ENCODE measurements around the gene ETS1.
A peak's percentile ranks its signal among the peaks of the same experiment; 100 is the strongest.

The ETS1 gene

DNA sequence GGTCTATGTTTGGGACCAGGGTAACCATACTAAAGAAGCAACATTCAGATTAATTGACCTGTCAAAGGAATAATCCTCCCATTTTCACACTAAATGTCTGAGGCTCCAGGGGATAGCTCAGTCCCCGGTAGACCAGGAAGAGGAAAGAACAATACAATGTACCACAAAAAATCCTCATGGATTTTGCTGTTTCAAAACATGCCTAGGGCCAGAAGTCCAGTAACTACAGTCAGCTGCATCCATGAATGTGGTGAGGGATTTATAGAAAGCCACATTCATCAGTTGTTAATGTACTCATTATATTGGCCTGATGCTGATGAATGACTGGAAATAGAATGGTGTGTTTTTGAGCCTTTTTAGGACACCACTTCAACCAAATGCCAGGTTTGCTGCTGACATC, 6.9 kb upstream of the ETS1 start:
- no peak for DNase-seq (ENCODE audit: low spot score)

GRCh38 chr11:128593281-128593680, 5.9 kb upstream of the ETS1 start:
- no peak for DNase-seq (ENCODE audit: low spot score)

GRCh38 chr11:128592454-128592853, 5.1 kb upstream of the ETS1 start:
- DNase-seq (ENCODE audit: low spot score), result no peak

DNA sequence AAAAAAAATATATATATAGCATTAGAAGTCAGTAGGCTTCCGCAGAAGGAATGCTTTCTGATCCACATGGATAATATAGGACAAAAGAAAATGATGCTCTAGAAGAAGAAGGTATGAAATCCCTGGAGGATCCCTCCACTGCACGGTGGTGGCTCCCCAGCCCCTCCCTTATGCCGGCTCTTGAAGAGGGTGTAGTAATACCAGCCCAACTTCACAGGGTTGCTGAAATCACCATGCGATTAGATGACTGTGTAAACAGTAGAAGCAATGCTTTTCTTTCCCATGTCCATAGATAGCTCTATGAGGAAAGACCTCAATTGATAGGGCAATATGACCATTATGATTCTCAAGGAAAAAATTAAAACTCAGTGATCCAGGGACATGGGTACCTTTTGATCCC, 3.2 kb upstream of the ETS1 start:
- no peak for DNase-seq (ENCODE audit: low spot score)

- DNase-seq (ENCODE audit: low spot score), result no peak
These were observed 2.6 kb upstream of the ETS1 start for GRCh38 chr11:128589998-128590397.

DNA sequence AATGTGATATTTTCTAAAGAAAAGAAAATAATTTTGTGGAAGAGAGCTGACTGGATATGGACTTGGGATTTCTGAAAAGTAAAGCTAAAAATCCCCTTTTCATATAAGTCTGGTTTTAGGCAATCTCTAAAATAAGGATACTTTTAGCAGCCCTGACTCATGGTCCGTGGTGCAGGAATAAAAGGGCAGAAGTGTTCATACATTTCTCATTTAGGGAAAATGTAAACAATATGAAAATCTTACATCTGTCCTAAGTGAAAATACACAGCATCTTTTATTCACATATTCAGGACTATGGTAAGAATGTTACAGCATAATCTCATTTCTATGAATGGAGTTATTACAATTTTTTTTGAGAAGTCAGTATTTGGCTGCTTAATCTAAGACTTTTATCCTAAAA, 735 bp upstream of the ETS1 start:
- no peak for DNase-seq (ENCODE audit: low spot score)

DNA sequence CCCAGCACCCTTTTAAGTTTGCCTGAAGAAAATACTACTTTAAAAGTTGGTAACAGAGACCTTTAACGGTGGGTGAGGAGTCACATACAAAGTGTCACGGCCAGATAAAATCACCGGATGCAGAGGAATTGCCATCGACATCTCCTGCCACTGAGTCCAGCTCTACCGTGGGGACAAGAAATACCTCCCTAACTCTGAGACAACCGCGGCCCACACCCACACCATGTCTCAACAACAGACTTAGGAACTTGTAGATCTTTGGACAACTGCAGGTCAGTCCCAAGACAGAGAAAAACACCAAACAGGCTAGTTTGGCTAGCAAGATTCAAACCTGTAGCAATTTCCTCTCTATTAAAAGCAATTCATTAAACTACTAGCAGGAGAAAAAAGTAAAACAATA, 669 bp downstream of the ETS1 start:
- DNase-seq (ENCODE audit: low spot score), result no peak

- DNase-seq (ENCODE audit: low spot score), result no peak
These were observed 1.7 kb downstream of the ETS1 start for GRCh38 chr11:128585498-128586238.

- DNase-seq (ENCODE audit: low spot score), result no peak
These were observed 3.1 kb downstream of the ETS1 start for GRCh38 chr11:128584253-128584652.

DNA sequence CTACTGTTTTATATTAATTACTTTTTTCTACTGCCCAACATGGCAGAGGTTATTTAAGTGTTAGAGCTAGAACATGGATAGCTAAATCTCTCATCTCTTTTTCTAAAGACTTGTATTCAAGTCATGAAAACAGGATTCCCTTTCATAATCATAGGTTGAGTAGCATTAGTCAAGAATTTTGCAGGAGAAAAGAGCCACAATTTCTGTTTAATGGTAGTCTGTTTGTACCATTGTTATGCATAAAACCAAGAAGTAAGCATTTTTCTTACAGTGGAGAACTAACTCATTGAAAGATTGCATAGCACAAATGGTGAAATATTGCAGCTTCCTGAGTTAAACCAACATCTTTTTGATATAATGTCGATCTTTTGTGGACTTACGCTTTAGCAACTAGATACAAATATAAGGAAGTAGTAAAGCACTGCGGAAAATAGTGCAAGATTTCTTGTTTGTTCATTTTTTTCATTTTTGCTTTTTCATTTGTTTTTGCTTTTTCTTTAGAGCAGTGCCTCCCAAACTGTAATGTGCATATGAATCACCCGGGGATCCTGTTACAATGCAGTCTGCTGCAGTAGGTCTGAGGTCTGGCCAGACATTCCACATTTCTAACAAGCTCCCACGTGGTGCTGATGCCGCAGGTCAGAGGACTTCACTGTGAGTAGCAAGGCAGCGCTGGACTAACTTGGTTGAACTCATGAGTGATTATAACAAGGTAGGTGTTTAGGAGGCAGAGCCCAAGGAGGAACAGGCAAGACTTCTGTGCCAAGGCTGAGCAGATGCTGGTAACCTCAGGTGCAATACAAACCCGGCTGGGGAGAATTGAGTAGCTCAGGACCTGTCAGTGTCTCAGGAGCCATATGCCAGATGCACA, 4.6 kb downstream of the ETS1 start:
- DNase-seq (ENCODE audit: low spot score), result no peak

GRCh38 chr11:128581561-128582272, 5.6 kb downstream of the ETS1 start:
- no peak for DNase-seq (ENCODE audit: low spot score)

DNA sequence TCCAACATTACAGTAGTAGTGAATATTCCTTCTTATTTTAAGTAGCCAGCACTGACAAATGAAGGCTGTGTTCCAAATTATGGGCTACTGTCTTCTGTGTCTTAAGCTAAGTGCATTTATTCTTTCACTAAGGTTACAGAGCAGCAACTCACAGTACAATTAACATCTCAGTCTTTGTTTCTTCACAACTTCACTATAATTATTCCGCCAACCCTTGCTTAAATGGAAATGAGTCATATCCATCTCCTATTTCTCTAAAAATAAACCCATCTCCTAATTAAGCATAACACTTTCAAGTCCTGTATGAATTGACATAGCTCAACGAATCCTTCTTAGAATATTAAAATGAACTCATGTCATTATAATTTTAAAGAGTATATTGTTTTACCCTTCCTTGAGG, 6.7 kb downstream of the ETS1 start:
- DNase-seq (ENCODE audit: low spot score), result no peak

DNA sequence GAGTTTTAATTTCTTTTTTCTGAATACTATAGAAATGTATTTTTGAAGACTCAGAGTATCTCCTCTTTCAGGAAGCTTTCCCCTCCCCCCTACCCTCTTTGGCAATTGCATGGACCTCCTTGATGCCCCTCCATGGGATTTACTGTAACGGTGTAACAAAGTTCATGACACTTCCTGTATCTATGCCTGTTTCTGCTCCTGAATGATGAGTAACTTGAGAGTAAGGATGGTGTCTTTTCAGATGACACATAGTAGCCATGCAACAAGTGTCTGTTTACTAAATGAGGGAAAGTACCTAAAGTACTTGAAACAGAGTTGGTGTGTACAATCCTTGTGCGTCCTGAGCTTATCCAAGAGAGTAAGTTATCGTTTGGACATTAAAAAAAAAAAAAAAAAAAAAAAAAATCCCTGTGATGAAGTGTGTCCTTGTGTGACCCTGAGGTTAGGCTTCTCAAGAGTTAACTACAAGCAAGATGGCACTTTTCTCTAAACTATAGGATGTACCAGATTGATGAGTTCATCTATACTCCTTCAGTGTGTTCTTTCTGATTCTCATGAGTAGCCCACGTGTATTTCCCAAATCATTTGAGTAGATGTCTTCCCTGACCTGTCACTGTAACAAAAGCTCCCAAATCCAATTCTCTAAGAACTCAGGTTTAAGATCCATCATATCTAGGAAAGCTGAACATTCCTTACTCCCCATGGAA, 7.4 kb downstream of the ETS1 start:
- peak; percentile 37 for DNase-seq (ENCODE audit: low spot score)

- DNase-seq (ENCODE audit: low spot score), result no peak
These were observed 10.8 kb downstream of the ETS1 start for GRCh38 chr11:128576555-128576954.

DNA sequence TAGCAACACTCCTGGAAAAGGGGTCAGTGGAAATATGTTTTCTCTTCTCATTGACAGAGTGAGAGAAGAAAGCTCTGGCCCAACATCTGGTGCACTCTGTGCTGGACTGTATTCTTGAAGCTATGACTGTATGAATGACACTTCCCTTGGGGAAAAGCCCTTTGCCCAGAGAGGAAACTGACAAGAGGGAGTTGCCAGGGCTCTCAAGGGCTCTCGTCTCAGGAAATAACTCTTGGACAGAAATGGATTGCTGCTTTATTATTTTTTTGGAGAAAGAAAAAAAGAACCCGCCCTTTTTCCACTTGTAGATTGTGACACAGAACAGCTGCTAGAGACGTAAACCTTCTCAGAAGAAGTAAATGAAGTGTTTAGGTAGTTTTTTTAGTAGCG, 11.4 kb downstream of the ETS1 start:
- DNase-seq (ENCODE audit: low spot score), result no peak

DNA sequence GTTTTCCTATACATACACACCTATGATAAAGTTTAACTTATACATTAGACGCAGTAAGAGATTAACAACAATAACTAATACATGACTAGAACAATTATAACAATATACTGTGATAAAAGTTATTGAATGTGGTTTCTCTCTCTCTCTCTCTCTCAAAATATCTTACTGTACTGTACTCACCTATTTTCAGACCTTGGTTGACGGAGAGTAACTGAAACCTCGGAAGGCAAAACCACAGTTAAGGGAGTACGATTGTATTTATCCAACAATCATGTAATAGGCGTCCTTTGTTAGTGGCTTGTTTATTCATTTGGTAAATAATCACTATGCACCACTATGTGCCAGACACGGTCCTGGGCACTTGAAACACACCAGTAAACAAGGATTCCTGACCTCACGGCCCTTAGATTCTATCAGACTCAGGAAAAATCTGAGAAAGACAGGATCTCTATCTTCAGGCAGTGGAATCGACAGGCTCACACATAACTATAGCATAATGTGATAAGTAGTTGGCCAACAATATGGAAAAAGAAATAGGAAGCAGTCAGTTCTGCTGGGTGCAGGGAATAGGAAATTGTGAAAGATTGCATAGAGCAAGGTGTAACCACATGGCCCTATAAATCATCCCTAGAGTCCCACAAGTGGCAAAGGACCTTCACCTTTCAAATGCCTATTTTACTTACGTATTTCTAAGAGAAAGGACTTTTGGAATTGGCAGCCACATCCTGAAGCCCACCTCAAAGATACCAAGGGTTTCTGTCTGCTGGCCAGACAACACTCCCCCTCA, 12.0 kb downstream of the ETS1 start:
- no peak for DNase-seq (ENCODE audit: low spot score)

GRCh38 chr11:128574576-128575011, 12.8 kb downstream of the ETS1 start:
- DNase-seq (ENCODE audit: low spot score), result no peak

DNA sequence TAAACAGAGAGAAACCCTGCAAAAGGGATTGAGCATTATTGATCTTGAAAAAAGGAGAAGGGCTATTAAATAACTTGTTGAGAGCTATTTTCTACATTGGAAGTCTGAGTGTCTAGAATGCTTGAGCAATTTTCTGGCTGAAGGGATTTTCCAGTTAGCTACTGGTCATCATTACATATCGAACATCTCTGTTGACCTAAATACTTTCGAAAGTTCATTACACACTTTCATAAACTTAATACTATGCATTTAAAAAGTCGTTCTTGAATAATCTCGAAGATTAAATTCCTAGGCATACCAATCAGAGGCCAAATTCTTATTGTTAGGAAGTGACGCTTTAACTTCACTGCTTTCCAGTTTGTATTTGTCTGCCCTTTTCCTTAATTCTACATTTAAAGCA, 13.7 kb downstream of the ETS1 start:
- no peak for DNase-seq (ENCODE audit: low spot score)

- no peak for DNase-seq (ENCODE audit: low spot score)
These were observed 14.4 kb downstream of the ETS1 start for GRCh38 chr11:128572965-128573364.

DNA sequence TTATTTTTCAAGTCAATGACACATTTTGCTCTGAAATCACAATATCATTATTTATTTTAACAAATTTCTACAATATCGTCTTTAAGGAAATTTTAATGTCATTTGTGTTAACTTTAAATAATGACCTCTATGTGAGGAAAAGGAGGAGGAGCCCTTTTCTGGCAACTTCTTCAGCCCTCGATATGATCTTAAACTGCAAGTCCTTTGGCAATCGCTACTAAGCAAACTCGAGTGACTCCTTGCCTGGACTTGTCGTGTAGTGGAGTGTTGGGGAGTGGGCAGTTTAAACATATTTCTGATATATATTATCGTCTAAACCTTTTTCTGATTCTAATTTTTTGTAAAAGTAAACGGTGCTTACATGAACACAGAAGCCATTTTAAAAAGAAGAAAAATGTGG, 16.7 kb downstream of the ETS1 start:
- no peak for DNase-seq (ENCODE audit: low spot score)

- no peak for DNase-seq (ENCODE audit: low spot score)
These were observed 18.1 kb downstream of the ETS1 start for GRCh38 chr11:128569291-128569690.
